C1 segment of cervical spinal cord (tissue), 14 donors: Measurements from ENCODE around the gene TSHZ1.
"Not testable (repeated sequence)": the region's sequence is repeated elsewhere in the genome, so short reads cannot be mapped to it uniquely, and the experiment has no call there.

Source experiments
- DNase-seq, 14 donors: peaks; one replicate each; lab custom pipeline; 2025; lab: John Stamatoyannopoulos, UW

TSHZ1 gene

DNA sequence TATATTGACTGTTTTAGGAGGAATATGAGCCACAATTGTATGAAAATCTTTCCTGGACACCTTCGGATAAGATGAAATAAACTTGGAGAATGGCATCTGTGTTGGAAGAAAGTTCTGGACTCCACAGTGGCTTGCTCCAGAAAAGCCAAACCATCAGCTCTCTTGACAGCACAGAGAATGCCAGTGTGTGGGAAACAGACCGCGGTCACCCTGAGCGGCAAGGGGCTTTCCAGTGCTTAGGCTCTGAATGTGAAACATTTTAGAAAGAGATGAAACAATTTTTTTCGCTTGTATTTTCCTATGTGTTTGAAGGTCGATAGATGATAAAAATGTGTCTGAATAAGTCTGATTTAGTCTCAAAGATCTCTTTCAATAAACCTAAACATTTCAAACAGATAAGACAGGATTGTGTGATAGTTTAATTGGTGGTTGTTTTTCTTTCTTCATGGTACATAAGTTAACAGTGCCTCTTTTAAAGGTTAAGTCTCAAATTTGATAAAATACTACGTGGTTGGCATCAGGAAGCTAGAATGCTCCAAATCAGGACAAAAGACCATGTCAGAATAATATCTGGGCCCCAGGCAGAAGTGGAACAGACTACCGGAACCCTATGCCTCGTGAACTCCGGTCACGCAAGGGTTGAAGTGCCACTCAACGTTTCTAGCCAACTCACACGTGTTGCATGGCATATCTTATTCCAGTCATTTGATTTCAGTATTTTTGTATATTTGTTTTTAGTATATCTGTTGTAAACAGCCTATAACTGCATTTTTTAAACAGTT lies 30.6 kb upstream of the TSHZ1 start:
- DNase-seq = no peak

DNA sequence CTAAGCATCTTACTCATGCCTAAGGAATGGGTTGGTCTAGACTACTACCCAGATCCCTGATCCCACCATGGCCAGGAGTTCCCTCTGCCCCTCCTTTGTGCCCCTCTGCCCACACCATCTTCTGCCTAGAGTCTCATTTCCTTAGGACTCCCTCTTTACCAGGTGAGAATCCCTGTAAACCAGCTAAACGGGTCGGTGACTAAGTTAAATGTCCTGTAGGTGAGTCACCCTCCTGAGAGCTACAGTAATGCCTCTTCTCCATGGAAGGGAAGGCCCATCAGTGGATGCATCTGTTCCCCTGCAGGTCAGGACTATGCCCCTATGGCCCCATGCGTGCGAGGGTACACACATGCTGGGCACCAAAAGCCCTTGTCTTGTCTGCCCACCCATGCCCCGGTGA lies 27.1 kb upstream of the TSHZ1 start:
- DNase-seq = no peak

DNA sequence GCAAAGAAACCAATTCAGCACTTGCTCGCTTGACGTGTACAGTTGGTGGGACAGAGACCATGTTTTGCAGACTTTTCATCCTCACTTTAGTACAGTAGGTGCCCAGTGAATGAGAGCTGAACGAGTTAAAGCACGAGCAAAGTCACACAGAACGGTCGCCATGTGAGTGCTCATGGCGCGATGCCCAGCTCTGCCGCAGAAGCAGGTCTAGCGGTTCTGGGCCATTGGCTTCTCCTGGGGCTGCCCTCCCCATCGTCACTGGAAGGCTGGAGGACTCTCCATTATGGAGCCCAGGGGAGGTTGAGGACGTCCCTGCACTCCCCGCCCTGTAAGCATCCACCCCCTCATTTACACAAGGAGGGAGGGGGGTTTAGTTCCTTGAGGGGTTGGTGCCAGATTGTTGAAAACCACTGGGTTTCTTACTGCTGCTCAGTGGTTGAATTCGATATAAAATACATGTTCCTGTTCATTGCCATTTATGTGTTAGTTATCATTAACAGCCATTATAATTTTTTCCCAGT lies 26.6 kb upstream of the TSHZ1 start:
- DNase-seq = peak in 2 of 14 donors; percentile 12 to 18

DNA sequence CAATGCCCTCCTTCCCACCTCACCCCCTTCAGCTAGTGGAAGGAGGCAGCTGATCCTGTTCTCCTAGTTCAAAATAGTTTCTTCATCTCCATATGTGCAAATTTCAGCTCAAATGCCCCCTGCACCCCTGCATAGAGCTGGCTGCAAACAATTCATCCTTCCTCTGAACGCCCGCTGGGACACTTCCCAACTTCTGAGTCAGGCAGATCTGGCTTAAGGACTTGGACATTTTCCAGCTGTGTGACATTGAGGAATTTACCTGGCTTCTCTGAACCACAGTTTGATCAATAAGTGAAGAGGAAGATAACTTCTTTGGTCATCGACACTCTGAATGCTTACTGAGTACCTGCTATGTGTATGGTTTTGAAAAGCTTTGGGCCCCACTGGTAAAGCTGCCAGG lies 25.1 kb upstream of the TSHZ1 start:
- DNase-seq = no peak

DNA sequence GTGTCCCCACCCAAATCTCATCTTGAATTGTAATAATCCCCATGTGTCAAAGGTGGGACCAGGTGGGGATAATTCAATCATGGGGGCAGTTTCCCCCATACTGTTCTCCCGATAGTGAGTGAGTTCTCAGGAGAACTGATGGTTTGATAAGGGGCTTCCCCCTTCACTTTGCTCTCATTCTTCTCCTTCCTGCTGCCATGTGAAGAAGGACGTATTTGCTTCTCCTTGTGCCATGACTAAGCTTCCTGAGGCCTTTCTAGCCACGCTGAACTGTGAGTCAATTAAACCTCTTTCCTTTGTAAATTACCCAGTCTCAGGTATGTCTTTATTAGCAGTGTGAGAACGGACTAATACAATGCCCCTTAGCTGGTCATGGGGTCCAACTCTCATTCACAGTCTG lies 22.9 kb upstream of the TSHZ1 start:
- not testable (repeated sequence) for DNase-seq

GRCh38 chr18:75189696-75190095 lies 20.9 kb upstream of the TSHZ1 start:
- no peak for DNase-seq

GRCh38 chr18:75192899-75193298 lies 17.7 kb upstream of the TSHZ1 start:
- DNase-seq = no peak

GRCh38 chr18:75198036-75198435 lies 12.6 kb upstream of the TSHZ1 start:
- no peak for DNase-seq

GRCh38 chr18:75199327-75199726 lies 11.3 kb upstream of the TSHZ1 start:
- no peak for DNase-seq

GRCh38 chr18:75200071-75200470 lies 10.5 kb upstream of the TSHZ1 start:
- no peak for DNase-seq

DNA sequence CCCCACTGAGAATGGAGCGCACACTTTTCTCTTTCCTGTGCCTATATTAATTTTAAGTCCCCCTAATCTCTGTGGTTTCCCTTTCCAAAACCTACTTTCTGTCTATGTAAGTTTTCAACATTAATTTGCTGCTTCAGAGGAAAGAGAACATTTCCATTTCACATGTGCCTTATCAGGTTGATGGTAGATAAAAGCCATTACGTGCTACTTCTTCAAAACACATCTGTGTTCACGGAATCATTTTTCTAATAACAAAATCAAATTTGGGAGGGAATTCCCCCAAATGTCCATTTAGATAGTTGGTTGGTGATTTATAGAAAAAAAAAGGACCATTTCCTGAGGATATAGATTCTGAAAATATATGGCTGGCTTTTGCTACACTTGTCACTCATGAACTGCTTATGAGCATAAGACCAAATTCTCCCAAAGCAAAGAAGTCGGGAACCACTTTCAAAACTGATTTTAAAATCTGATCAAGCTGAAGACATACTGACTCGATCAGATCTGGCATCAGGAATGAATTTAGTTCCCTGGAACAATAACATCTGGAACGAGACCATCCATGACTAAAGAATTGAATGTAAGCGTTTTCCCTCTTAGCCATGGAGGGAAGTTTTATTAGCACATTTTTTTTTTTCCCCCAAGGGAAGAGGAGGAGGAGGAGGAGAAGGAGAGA lies 9.9 kb upstream of the TSHZ1 start:
- DNase-seq = no peak

GRCh38 chr18:75201282-75202270 lies 9.0 kb upstream of the TSHZ1 start:
- no peak for DNase-seq

DNA sequence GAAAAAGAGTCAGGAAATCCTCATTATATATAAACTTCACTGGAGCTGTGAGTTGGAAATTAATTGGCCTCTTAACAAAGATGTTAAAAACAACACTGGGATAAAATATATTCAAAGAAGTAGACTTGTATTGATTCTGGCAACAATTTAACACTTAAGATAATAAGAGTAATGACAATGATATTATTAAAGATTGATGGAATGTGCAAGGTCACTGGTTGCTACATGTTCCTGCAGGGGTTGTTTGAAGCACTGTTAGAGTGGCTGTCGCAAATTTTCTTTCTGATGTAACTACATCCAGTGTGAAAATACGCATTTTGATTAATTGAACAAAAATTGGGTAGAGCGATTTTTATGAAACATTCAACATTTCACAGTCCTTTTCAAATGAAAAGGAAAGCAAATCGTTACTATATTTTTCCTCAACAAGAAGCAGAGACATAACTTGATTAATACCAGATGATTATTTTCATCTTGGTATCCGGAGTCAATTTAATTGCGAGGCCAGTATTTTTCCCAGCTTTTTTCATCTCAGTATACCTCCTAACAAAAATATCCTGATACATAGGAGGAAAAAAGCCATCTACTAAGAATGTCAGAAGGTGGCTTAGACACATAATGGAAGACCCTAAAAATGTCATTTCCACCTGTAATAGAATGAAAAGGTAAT lies 7.8 kb upstream of the TSHZ1 start:
- DNase-seq = no peak

GRCh38 chr18:75203416-75204268 lies 7.0 kb upstream of the TSHZ1 start:
- DNase-seq = peak in 7 of 14 donors; percentile 11 to 68 (median 61)

DNA sequence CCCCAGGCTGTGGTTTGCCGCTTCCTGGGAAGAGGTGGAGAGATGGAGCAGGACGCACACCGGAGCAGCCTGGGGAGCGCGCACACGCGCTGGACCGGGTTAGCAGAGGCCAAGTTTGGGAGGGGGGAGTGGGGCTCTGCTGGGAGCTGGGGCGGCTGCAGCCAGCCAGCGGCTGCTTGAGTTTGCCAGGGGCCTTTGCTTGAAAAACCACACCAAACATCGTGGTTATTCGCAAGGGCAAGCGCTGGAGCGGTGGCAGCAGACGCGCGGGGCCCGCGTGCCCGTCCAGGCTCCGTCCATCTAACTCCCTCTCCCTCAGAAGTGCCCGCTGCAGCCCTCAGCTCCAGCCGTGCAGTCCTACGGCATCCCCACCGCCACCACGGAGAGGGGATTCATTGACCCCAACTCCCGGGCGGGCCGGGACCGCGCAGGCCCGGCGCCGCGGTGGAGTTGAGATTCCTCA lies 6.3 kb upstream of the TSHZ1 start:
- DNase-seq = peak in 1 of 14 donors; percentile 55

- peak in 1 of 14 donors; percentile 50 for DNase-seq
These were observed 5.7 kb upstream of the TSHZ1 start for GRCh38 chr18:75204732-75205513.

DNA sequence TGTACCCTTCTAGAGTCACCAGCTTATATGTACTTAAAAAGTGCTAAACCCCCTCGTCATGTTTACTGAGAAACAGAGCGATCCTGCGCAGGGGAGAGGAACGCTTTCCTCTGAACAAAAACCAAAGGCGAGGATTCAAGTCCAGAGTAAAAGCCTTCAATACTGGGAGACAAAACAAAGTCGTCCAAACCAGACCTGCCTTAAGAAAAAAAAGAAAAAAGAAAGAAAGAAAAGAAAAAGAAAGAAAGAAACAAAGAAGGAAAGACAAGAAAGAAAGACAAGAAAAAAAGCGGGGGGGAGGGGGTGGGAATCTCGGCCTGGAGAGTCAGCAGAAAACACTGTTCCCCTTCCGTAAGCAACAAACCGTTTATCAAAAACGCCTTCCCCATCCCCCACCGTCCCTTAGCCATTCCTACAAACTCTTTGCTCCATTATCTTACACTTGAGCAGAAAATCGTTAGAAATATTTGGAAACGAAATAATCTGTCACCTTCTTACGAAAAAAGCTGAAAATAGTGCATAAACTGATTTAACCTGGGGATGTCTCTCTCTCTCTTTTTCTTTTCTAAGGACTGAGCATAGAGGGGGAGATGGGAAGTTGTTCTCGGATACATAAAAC lies 5.0 kb upstream of the TSHZ1 start:
- no peak for DNase-seq

GRCh38 chr18:75206452-75207309 lies 3.9 kb upstream of the TSHZ1 start:
- no peak for DNase-seq
